Mammary epithelial cell (primary cell): ENCODE results near the gene LYSMD1.

Experiments used
- EZH2 ChIP-seq: IDR thresholded peaks from 2 replicates; pipeline ENCODE4 v1.6.1; 2012; ENCODE audit warnings: low read length, inconsistent platforms, borderline replicate concordance
- TF ChIP-seq, protein P1 (sequence below), 2 donors: IDR thresholded peaks in 1 of 2; conservative IDR thresholded peaks in 1 of 2; 2 replicates each; pipeline ENCODE4 v1.5.1; 2011 to 2012; ENCODE audit warnings: inconsistent platforms in 2 of 2, low read length in 2 of 2, mild to moderate bottlenecking in 2 of 2, control low read depth in 1 of 2, low read depth in 1 of 2; ENCODE audit not compliant: insufficient read depth in 1 of 2; ENCODE audit errors: extremely low read depth in 1 of 2

DNA sequence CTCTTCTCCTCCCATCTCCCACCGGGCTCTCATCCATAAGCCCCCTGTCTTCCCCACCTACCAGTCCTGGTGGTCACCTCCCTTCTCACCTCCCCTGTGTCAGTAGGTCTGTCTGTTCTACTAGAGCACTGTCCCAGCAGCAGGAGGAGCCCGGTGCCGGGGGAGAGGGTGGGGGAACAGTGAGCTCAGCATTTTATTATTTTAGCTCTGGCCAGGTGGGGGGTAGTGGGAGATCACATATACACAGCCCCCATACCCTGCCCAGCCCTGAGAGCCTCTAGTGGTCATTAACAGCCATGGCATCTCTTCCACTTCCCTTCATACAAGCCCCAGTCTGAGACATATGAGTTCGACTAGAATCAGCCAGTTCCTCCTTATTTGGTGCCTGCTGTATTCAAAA, 10.2 kb upstream of the LYSMD1 start, which contains the start of gene TMOD4:
- TF ChIP-seq, protein P1, sequence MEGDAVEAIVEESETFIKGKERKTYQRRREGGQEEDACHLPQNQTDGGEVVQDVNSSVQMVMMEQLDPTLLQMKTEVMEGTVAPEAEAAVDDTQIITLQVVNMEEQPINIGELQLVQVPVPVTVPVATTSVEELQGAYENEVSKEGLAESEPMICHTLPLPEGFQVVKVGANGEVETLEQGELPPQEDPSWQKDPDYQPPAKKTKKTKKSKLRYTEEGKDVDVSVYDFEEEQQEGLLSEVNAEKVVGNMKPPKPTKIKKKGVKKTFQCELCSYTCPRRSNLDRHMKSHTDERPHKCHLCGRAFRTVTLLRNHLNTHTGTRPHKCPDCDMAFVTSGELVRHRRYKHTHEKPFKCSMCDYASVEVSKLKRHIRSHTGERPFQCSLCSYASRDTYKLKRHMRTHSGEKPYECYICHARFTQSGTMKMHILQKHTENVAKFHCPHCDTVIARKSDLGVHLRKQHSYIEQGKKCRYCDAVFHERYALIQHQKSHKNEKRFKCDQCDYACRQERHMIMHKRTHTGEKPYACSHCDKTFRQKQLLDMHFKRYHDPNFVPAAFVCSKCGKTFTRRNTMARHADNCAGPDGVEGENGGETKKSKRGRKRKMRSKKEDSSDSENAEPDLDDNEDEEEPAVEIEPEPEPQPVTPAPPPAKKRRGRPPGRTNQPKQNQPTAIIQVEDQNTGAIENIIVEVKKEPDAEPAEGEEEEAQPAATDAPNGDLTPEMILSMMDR (conservative IDR thresholded peaks at IDR 0.05 in 1 of 2, IDR thresholded peaks at IDR 0.05 in 1 of 2; ENCODE audit: extremely low read depth in 1 of 2, insufficient read depth in 1 of 2, low read depth in 1 of 2, low read length in 2 of 2): peak; percentile 49 to 52
- TF ChIP-seq EZH2: no peak
